Skin of body (tissue), 2 donors: ENCODE results near the gene ZNF526. TPM values are rescaled to one million over a fixed set of nuclear protein-coding genes. Genes with fewer than 3 reads are reported as not detected.

ENCODE experiments used
- DNase-seq: peaks from one replicate; lab custom pipeline; 2025; lab: John Stamatoyannopoulos, UW
- total RNA-seq: library from RNA; depleted of rRNA; stranded (reverse); fragments of >200 nt; gene quantifications from one replicate; pipeline ENCODE4 v1.2.3, GENCODE V29; 2014

Gene ZNF526
- total RNA-seq, 1 donor from 2014 or later = 7.1 TPM

DNA sequence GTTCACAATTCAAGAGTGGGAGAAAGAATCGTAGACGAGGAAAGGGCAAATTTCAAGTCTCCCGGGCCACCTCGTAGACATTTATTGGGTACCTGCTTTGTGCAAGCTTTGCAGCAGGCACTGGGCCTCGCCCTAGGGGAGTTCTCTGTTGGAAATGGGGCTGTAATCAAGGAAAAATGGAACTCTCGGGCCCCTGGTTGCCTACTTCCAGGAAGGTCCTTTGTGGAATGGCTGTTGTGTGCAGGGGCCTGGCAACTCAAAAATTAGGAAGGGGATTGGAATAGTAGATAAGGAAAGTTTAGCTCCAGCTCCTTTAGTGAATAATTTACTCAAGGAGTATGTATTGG, 612 bp downstream of the ZNF526 start:
- no peak for DNase-seq

DNA sequence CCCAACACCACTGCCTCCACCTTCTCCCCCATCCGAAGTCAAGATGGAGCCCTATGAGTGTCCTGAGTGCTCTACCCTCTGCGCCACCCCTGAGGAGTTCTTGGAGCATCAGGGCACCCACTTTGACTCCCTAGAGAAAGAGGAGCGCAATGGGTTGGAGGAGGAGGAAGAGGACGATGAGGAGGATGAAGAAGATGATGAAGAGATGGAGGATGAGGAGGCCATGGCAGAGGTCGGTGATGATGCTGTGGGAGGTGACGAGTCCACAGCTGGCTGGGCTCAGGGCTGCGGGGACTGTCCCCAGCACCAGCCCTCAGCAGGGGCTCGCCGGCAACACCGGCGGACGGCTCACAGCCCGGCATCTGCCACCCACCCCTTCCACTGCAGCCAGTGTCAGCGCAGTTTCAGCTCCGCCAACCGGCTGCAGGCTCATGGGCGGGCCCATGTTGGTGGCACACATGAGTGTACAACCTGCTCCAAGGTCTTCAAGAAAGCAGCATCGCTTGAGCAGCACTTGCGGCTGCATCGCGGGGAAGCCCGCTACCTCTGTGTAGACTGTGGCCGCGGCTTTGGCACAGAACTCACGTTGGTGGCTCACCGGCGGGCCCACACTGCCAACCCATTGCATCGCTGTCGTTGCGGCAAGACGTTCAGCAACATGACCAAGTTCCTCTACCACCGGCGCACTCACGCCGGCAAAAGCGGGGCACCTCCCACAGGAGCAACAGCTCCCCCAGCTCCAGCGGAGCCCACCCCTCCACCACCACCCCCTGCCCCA, 5.0 kb downstream of the ZNF526 start:
- no peak for DNase-seq

DNA sequence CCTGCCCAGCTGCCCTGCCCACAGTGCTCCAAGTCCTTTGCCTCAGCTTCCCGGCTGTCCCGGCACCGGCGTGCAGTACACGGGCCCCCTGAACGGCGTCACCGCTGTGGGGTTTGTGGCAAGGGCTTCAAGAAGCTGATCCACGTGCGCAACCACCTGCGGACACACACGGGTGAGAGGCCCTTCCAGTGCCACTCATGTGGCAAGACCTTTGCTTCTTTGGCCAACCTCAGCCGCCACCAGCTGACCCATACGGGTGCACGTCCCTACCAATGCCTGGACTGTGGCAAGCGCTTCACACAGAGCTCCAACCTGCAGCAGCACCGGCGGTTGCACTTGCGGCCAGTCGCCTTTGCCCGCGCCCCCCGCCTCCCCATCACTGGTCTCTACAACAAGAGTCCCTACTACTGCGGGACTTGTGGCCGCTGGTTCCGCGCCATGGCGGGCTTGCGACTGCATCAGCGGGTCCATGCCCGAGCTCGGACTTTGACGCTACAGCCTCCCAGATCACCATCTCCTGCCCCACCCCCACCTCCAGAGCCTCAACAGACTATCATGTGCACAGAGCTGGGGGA, 5.7 kb downstream of the ZNF526 start:
- no peak for DNase-seq

DNA sequence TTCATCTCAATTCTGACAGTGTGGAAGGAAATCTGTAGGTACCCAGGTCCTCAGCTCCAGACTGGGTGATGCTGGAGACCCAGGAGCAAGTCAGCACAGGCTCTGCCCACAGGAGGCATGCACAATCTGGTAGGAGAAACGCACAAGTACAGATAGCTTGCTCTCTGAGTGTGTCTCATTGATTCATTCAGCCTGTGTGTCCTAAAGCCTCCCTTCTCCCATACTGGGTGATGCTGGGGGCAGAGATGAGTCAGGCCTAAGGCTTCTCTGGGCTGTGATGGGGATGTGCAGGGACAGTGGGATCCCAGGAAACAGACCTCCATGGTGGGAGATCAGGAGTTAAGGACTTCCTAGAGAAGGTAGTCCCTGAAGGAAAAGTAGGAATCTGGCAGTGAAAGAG, 6.8 kb downstream of the ZNF526 start:
- DNase-seq = no peak

DNA sequence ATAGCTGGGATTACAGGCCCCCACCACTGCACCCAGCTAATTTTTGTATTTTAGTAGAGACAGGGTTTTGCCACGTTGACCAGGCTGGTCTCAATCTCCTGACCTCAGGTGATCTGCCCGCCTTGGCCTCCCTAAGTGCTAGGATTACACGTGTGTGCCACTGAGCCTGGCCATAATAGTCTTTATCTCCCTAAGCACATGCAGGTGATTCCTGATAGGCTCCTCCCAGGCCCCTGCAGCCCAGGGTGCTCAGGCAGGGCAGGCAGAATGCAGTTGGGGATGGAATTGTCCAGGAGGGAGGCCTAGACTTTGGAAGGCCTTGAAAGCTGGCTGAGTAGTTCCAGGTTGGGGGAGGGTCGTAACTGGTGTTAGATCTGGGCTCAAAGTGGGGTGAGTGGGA, 8.5 kb downstream of the ZNF526 start:
- DNase-seq = no peak

DNA sequence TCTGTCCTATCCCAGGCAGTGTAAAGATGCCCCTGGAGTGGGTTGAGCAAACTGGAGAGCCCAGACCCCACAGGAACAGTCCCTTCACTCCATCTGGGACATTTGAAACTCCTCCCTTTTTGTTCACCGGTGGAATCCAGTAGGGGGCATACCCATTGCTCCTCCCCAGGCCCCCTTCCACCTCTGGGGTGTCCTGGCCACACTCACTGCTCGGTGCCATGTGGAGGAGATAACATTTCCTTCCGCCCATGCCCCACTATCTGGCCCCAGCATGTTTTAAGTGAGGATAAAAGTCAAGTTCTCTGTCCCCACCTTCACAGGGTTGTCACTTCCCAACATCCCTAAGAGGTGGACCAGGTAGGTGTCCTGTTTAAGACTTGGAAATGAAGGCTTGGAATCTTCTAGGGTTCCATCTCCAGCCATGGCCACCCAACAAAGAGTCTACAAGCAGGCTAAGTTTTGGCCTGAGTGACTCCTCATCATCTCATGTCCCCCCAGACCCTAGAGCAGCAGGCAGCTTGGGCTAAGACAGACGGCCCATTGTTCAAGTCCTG, 9.3 kb downstream of the ZNF526 start:
- no peak for DNase-seq

DNA sequence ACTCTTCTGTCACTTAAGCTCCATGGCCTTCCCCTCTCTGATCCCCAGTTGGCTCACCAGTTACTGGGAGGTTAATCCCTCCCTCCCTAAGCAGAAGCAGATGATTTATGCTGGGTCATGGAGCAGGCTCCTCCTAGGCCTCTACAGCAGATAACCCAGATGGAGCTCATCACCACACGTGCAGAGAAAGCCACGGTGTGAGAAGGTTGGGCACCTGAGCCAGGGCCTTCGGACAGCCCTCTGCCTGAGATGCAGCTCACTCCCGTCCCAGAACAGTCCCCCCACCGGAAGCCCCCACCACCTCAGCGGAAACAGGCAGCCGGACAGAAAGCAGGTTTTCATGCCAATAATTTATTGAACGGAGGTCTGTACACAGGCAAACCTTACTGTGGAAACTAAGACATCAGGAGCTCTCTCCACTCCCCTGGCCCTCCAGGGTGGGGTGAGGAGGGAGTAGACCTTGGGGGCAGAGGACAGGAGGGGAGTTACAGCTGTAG, 9.8 kb downstream of the ZNF526 start:
- DNase-seq = no peak

DNA sequence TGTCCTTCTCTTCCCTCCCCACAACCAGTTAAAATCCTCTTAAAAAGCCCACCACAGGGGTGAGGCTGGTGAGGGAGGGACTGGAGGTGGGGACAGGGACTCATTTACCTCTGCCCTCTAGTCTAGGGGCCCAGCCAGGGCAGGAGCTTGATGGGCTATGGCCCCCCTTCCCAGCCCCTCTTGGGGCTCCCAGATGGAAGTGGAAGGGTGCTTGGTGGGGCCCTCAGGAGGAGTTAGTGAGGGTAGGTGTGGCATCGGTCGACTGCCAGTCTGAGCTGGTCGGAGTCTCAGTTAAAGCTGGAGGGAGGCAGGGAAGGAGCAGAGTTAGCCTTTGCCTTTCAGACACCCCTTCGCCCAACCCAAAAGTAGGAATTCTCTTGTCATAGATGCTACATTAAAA, 10.5 kb downstream of the ZNF526 start:
- DNase-seq = no peak

DNA sequence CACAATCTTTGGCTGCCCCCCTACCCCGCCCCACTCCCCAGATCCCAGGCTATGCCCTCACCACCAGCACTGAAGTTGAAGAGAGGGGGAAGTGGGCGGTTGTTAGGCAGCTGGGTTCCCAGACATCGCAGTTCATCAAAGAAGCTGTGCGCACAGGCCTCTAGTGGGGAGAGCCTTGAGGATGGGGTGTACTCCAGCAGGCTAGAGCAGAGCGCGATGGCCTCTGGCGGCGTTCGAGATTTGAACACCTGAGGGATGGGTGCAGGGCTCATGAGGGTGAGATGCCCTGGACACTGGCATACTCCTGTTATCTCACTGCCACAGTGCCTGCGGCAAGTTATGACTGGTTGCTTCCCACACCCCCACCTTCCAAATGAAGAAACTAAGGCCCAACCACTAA, 12.3 kb downstream of the ZNF526 start:
- no peak for DNase-seq

DNA sequence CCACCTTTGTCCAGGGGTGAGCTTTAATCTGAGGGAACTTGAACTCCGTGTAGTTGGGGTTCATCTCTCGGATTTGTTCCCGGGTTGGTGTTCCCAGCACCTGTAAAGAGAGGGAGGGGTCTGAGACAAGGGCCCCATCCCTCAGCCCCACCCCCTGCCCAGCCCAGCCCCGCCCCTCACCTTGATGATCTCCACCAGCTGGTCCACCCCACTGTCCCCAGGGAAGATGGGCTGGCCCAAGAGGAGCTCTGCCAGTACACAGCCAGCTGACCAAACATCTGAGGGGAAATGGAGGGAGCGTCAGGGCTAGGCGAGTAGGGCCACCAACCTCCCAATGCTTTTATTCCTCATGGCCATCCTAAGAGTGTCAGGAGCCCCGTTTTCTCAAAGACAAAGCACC, 13.0 kb downstream of the ZNF526 start:
- DNase-seq = no peak

DNA sequence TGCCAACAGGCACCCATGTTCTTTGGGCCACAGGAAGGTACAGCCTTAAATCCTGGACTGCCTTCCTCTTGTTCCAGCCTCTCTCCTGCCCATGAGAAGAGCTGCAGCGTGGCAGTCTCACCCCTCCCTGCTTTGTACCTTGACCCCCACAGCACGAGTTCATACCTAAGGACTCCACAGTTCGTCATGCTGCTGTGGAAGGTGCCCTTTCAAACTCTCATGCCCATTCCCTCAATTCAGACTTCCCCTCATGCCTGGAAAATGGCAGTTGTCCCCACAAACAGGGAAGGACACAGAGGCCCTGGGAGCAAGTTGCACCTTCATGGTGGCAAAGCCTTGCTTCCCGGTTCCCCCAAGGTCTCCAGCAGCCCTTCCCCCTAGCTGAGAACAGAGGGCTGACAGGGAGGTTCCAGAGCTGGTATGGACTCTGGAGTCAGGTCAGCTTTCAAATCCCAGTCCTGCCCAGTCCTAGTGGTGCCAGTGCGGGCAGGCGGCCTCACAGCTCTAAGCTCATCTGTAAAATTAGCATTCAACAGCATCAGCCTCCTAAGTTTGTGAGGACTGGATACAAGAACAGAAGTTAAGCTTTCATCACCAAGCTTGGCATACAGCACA, 13.7 kb downstream of the ZNF526 start:
- DNase-seq = no peak

DNA sequence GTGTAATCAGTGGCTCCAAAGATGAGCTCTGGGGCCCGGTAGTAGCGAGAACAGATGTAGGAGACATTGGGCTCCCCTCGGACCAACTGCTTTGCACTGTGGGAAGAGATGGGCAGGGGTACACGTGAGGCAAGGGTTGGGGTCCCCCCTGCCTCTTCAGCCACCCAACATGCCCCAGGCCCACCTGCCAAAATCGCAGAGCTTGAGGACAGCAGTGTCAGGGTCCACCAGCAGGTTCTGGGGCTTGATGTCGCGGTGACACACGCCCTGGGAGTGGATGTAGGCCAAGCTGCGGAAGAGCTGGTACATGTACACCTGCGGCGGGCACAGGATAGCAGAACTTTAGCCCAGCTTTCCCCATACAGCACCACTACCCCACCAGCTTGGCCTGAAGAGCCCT, 14.3 kb downstream of the ZNF526 start:
- DNase-seq = no peak

DNA sequence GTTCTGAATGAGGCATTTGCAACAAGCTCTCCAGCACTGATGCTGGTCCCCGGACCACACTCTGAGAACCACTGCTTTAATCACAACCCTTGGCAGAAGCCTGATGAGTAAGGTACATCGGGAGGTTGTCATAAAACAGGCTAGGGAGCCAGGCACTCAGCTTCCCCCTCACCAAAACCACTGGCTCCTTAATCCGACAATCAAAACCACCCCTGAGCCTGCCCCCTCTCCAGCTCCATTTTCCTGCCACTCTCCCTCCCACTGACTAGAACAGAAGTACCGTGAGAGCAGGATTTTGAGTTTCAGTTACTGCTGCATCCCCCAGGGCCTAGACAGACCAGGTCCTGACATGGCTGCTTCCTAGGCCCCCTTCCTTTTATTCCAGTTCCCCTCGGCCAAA, 15.1 kb downstream of the ZNF526 start:
- DNase-seq = no peak

DNA sequence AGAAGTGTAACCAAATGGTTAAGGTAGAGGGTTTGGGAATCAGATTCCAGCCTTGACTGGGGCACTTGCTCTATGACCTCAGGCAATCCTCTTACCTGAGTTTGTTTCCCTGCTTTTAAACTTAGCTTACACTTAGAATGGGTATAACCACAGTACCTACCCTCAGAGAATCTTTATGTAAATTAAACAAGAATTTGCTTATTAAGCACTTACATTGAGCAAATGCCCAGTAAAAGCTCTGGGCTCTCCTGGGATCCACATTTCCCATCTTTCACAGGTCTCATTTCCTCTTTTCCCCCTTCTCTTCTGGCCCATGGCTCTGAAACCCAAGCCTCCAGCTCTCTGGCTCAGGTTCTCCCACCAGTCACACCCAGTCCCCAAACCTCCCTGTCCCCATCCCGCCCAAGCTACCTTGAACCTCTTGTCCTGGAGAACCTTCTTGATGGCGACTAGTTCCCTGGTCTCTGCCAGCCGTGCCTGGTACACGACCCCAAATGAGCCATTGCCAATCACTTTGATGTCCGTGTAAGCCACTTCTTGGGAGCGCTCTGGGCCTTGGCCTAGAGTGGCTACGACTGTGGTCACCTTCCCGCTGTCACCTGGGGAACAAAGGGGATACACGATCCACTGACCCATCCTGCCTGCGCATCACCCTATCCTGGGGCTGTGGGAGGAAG, 19.6 kb downstream of the ZNF526 start:
- no peak for DNase-seq

DNA sequence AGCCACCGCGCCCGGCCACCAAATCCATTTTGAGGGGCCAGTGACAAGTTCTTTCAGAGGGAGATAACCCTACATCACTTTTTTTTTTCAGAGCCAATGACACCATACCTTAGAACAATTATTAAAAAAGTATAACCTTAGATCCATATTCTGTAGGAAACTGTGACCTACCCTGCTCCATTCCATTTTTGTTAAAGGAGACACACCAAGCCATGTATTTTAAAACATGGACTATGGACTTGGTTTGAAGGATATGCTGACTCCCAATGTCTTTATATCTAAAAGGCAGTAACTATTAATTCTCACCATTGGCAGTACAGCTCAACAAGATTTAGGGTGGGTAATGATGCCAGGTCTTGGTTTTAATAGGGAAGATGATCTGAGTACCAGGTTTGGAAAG, 21.2 kb downstream of the ZNF526 start:
- DNase-seq = no peak

DNA sequence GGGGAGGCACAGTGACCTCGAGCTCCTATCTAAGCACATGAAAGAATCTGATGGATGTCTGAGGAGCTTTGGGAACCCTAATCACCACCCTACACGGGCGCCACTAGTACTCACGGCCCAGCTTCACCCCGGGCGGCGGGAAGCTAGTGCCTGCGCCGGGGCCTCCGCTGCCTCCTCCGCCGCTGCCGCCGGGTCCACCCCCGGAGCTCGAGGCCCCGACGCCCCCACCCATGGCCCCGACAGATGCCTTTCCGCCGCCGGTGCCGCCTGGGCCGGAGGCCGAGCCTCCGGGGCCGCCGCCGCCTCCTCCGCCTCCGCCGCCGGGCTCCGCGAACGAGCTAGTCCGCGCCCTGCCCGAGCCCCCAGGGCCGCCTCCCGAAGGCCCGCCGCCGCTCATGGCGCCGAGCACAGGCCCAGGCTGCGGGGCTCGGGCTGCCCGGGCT, 22.0 kb downstream of the ZNF526 start:
- DNase-seq = no peak

DNA sequence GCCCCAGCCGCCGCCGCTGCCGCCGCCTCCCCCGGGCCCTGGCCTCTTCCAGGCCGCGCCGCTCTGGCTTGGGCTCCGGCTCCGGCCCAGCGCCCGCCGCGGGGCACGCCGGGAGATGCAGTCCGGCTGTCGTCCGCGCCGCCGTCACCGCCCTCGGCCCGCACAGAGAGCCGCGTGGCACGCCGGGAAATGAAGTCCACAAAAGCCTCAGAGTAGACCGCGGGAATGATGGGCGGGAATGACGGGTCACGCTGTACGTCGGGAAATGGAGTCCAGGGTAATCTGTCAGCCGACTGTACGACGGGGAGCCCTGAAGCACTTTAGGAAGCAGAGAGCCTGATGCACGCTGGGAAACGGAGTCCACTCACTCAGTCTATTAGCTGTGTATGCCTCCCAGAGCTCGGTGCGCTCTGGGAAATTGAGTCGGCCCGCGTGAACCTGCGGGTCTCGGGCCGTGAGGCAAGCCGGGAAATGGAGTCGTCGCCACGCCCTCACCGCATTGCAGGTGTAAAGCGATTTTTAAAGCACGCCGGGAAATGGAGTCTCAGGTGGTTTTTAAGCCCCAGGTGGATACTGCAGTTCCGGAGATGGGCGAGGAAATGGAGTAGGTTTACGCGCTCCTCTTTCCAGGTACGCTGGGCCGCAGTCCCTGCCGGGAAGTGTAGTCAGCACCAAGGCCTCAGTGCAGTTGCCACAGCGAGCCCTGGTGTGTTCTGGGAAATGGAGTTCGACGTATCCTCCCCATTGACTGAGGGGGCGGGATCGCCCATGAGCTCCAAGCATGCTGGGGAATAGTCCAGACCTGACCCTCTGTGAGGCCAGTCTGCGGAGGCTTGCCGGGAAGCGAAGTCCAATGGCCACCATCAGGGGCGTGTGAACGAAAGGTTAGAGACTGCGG, 22.6 kb downstream of the ZNF526 start, which contains the start of gene GSK3A:
GSK3A (minus strand) TSS at position 91 of the 898 bp plus-strand sequence. CDS start 137 bp downstream, outside the sequence.
- peak; percentile 100 for DNase-seq

DNA sequence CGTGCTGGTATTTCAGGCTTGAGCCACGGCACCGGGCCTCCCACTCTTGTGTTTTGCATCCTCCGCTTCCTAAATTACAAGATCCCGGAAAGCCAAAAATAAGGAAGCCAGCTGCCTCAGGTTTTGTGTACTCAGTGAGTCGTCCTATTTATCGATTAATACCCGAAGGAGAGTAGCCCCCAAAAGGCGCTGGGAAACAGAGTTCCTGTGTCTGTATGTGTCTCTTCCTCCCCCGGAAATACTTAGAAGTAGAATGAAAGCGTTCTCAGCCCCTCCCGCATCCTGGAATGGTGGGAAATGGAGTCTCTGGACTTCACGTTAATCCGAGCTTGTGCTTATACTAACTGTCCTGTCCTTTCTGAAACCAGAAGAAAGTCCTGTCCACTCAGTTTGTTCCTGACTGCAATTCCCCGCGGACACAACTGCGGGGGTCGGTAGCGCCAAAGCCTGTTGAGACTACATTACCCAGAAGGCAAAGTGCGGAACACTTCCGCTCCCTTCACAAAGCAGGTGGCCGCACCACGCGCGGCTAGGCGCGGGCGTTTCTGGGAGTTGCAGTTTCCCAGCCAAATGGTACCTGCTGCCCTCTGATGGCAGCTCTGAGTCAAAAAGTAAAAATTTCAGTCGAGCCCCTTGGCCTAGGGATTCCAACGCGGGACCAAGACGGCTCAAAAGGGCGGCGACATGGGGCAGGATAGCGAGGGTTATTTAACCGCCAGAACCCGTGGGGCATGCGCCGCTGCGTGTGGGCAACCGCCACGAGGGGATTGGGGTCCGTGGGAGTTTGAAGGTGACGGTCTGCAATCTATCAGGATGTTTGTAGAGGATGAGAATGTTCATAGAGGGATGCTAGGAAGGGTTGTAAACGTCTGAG, 24.5 kb downstream of the ZNF526 start:
- DNase-seq = peak; percentile 95

DNA sequence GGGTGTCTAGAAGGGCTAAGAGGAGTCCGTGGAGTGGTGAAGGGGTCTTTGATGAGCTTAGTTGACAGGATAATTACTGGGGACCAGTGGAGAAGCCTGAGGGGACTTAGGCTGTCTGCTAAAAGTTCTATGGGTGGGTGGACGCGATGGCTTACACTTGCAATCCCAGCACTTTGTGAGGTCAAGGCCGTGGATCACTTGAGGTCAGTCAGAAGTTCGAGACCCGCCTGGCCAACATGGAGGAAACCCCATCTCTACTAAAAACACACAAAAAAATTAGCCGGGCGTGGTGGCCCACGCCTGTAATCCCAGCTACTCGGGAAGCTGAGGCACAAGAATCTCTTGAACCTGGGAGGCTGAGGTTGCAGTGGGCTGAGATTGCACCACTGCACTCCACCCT, 25.1 kb downstream of the ZNF526 start:
- DNase-seq = no peak
